Fibroblast of mammary gland (primary cell): ENCODE results near the gene TNFRSF9.
A peak's percentile ranks its signal among the peaks of the same experiment; 100 is the strongest.
"Not testable (repeated sequence)": the region's sequence is repeated elsewhere in the genome, so short reads cannot be mapped to it uniquely, and the experiment has no call there.

Source experiments
- DNase-seq: peaks from one replicate; pipeline ENCODE4 v3.0.0-alpha.2; 2010; ENCODE audit warnings: low read depth
- H3K4me3 ChIP-seq: 2 replicates; pipeline ENCODE4 v1.5.1; 2011; ENCODE audit warnings: low read depth, mild to moderate bottlenecking, low read length, moderate library complexity; ENCODE audit not compliant: control insufficient read depth
- TF ChIP-seq, protein P1 (sequence below): conservative IDR thresholded peaks from 2 replicates; pipeline ENCODE4 v1.5.1; 2011; ENCODE audit warnings: low read depth, low read length, inconsistent platforms; ENCODE audit not compliant: control insufficient read depth, insufficient read depth

TNFRSF9 gene

DNA sequence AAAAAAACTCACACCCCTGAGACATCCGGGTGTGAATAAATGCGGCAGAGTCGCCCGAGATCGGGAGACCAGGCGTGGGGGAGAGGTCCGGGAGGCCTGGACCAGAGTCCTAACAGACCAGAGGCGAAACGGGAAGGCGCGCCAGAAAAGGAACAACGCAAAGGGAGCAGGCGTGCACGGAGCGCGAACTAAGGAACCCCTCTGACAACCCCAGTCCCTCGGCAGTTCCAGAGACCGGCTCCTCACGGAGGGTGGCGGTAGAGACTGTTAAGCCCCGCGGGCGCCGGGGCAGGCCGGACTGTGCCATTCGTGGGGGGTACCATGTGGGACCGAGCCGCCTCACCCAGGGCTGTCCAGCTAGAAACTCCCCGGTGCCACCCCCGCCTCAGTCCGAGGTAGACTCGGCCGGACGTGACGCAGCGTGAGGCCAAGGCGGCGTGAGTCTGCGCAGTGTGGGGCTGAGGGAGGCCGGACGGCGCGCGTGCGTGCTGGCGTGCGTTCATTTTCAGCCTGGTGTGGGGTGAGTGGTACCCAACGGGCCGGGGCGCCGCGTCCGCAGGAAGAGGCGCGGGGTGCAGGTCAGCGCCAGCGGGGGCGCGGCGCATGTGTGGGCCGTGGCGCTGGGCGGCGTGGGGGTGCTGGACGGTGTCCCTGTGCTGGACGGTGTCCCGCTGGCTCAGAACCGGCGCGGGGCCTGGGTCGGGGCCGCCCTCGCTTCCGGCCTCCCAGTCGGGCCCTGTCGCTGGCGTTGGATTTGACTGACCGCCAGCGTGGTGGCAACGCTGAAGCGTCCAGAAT lies 20.8 kb upstream of the TNFRSF9 start, which contains the start of gene PARK7:
Gene PARK7 (plus strand): TSS at position 496 of the 798 bp plus-strand sequence. CDS start 1,075 bp downstream, outside the sequence.
- TF ChIP-seq, protein P1, sequence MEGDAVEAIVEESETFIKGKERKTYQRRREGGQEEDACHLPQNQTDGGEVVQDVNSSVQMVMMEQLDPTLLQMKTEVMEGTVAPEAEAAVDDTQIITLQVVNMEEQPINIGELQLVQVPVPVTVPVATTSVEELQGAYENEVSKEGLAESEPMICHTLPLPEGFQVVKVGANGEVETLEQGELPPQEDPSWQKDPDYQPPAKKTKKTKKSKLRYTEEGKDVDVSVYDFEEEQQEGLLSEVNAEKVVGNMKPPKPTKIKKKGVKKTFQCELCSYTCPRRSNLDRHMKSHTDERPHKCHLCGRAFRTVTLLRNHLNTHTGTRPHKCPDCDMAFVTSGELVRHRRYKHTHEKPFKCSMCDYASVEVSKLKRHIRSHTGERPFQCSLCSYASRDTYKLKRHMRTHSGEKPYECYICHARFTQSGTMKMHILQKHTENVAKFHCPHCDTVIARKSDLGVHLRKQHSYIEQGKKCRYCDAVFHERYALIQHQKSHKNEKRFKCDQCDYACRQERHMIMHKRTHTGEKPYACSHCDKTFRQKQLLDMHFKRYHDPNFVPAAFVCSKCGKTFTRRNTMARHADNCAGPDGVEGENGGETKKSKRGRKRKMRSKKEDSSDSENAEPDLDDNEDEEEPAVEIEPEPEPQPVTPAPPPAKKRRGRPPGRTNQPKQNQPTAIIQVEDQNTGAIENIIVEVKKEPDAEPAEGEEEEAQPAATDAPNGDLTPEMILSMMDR = peak; percentile 46
- H3K4me3 ChIP-seq = peak within 1 kb of the TSS; percentile 93
- DNase-seq = peak; percentile 98

DNA sequence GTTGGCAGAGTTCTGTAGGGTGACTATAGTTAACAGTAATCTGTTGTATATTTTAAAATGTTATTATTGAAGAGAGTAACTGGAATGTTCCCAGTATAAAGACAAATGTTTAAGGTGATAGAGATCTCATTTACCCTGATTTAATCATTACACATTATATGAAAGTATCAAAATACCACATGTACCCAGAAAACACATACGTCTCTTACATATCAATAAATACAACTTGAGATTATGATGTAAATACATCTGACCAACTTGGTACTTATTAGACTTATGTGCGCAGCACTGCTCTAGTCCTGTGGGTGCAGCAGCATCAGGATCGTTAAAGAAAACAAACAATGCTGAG lies 20.2 kb upstream of the TNFRSF9 start:
- TF ChIP-seq, protein P1 = no peak
- no peak for DNase-seq
- H3K4me3 ChIP-seq = peak overlapping the region; percentile 93

DNA sequence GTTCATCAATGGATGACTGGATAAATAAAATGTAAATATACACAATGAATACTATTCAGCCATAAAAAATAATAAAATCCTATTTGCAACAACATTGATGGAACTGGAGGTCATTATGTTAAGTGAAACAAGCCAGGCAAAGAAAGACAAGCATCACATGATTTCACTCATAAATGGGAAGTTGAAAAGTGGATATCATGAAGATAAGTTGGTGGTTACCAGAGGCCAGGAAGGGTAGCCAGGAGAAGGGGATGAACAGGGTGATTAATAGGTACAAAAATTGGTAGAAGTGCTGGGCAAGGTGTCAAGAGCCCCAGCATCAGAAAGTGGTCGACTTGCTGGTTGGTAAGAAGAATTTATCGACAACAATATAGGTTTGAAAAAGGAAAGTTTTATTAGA lies 19.5 kb upstream of the TNFRSF9 start:
- DNase-seq = no peak
- TF ChIP-seq, protein P1 = no peak
- no peak overlapping the region for H3K4me3 ChIP-seq

DNA sequence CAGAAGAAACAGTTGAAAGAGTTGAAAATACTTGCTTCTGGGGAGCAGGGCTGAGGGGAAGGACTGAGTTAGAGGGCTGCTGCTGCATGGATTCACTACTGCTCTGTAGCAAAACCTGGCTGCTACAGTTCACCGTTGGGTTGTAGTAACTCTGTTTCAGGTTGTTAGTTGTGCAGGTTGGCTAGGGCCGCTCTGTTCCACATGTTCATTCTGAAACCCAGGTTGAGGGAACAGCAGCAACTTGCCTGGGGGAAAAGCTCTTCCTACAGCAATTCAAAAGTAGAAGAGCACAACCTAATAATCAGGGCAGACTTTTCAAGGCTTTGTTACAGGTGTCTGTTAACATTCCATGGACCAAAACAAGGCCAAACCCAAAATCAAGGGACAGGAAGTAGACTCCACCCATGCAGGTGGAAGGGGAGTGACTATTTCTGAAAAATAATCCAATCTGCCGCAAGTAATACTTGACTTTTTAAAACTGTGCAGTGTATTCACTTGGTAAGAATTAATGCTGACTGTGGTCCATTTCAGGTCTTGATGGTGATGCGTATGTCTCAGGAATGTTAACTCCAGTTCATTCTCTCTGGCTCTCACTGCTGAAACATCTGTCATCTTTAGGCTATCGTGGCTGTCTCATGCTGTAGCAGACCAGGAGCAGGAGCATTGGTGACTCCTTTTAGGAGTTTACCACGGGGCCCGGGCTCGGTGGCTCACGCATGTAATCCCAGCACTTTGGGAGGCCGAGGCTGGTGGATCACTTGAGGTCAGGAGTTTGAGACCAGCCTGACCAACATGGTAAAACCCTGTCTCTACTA lies 15.8 kb upstream of the TNFRSF9 start:
- TF ChIP-seq, protein P1 = no peak
- DNase-seq = peak; percentile 60
- H3K4me3 ChIP-seq = no peak overlapping the region

DNA sequence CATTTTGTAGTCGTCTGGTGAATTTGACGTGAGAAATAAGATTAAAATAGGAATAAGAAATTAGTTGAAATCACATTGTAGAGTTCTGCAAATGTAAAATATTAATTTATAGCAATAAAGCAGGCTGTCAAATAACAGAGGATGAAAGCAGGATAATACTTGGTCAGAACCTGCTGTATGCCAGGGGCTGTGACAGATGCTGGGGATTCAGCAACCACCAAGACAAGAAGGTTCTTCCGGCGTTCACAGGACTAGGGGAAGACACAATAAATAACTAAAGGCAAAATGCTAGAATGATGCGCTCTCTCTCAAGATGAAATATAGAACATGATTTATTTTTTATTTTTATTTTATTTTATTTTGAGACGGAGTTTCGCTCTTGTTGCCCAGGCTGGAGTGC lies 14.0 kb upstream of the TNFRSF9 start:
- peak overlapping the region; percentile 69 for H3K4me3 ChIP-seq
- TF ChIP-seq, protein P1 = no peak
- no peak for DNase-seq

DNA sequence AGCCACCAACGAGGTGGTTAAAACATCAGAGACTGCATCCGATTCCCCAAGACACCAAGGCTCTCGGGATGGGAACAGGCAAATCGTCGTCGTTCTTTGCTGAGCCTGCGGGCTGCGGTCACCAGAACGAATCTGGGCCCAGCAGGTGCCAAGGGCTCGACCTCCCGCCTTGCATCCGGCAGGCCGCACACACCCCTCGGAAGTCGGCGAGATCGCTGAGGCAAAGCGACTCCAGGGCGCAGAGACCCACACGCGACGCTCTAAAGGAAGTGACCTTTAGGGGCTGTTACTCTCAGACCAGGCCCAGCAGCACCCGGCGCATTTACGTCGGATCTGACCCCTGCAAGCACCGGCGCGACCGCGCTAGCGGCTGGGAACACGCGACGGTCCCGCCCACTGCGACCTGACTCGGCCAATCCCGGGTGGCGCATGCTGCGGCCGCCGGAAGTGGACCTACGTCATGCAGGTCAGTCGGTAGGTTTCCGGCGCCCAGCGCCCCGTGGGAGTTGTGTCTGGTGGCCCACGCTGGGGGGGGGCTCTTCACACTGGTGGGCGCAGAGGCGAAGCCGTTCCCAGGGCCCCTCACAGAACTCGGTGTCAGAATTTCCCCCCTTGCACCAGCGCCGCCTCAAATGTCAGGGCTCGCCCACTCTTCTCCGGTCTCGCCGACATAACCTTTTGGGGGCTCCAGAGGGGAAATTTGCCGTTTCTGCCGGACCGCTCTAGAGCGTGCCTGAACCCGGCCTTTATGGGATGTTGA lies 13.4 kb upstream of the TNFRSF9 start:
- DNase-seq = peak; percentile 78
- TF ChIP-seq, protein P1 = no peak
- peak overlapping the region; percentile 69 for H3K4me3 ChIP-seq

DNA sequence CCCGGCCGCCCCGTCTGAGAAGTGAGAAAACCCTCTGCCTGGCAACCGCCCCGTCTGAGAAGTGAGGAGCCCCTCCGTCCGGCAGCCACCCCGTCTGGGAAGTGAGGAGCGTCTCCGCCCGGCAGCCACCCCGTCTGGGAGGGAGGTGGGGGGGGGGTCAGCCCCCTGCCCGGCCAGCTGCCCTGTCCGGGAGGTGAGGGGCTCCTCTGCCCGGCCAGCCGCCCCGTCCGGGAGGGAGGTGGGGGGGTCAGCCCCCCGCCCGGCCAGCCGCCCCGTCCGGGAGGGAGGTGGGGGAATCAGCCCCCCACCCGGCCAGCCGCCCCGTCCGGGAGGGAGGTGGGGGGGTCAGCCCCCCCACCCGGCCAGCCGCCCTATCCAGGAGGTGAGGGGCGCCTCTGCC lies 12.2 kb upstream of the TNFRSF9 start:
- DNase-seq, H3K4me3 ChIP-seq: not testable (repeated sequence)
